ENCODE data around the gene ITGAX. TPM values are rescaled to one million over a fixed set of nuclear protein-coding genes. Genes with fewer than 3 reads are reported as not detected.

Gene ITGAX
- polyA plus RNA-seq, 1 of the 3 experiments (the other 2 are of a cell fraction), result 0.66 TPM

DNA sequence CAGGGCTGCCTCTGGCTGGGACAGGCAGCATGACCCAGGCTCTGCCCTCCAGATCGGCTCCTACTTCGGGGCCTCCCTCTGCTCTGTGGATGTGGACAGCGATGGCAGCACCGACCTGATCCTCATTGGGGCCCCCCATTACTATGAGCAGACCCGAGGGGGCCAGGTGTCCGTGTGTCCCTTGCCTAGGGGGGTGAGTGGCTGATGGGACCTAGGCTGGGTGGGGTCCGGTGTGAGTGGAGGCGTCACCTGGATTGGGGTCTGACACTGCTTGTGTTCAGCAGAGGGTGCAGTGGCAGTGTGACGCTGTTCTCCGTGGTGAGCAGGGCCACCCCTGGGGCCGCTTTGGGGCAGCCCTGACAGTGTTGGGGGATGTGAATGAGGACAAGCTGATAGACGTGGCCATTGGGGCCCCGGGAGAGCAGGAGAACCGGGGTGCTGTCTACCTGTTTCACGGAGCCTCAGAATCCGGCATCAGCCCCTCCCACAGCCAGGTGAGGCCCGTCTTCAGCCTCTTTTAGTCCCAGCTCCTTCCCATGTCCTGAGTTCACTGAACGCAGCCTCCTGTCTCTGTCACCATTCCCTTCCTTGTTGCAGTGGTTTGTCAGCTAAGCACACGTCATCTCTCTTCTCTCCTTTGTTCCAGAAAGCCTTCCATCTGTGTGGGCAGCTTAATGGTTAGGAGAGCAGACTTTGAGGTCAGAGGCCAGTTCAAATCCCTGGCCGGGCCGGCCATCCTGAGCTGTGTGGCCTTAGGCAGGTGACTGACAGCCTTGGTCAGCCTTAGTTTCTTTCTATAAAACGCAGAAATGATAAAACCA, 56.3 kb downstream of the ITGAX start (continued):
- TF ChIP-seq, protein P1, sequence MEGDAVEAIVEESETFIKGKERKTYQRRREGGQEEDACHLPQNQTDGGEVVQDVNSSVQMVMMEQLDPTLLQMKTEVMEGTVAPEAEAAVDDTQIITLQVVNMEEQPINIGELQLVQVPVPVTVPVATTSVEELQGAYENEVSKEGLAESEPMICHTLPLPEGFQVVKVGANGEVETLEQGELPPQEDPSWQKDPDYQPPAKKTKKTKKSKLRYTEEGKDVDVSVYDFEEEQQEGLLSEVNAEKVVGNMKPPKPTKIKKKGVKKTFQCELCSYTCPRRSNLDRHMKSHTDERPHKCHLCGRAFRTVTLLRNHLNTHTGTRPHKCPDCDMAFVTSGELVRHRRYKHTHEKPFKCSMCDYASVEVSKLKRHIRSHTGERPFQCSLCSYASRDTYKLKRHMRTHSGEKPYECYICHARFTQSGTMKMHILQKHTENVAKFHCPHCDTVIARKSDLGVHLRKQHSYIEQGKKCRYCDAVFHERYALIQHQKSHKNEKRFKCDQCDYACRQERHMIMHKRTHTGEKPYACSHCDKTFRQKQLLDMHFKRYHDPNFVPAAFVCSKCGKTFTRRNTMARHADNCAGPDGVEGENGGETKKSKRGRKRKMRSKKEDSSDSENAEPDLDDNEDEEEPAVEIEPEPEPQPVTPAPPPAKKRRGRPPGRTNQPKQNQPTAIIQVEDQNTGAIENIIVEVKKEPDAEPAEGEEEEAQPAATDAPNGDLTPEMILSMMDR (IDR thresholded peaks at IDR 0.05), result no peak

DNA sequence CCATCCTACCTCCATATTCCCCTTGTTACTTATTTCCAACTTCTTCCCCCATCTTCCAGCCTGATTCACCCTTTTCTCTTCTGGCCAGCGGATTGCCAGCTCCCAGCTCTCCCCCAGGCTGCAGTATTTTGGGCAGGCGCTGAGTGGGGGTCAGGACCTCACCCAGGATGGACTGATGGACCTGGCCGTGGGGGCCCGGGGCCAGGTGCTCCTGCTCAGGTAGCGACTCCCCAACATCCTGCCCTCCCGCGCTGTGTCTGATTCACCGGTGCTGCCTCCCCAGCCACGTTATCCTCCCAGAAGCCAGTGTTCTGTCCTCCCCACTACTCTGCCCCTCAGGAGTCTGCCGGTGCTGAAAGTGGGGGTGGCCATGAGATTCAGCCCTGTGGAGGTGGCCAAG, 57.8 kb downstream of the ITGAX start:
- Histone ChIP-seq H4K20me1 (ENCODE audit: insufficient read depth) (no peaks in the 10 kb centered on the region), H3K36me3 (replicated peaks in 1 of 2; ENCODE audit: control insufficient read depth in 1 of 2, insufficient read depth in 2 of 2, low read length in 1 of 2) (no peaks in the 10 kb centered on the region), H3K4me1 (ENCODE audit: control insufficient read depth in 1 of 2, insufficient read depth in 2 of 2, low read depth in 1 of 2, low read length in 1 of 2) (no peaks in the 10 kb centered on the region), H3K9me2 (no peaks in the 10 kb centered on the region), H3K9me3 (no peaks in the 10 kb centered on the region), H3K27me3 (ENCODE audit: insufficient read depth) (peaks cover 54% of the 10 kb centered on the region; the same call in 1 of the 2 replicates), H3K9ac (no peak overlapping the region), H2AFZ (ENCODE audit: low read depth) (no peak overlapping the region), H3F3A (replicated peaks; ENCODE audit: insufficient read depth) (no peaks in the 10 kb centered on the region), H3K79me2 (ENCODE audit: insufficient read depth) (no peaks in the 10 kb centered on the region), H3K27ac (ENCODE audit: low read depth in 2 of 2, low read length in 1 of 2) (no peak overlapping the region), H3K4me2 (no peak overlapping the region), H3K4me3 (ENCODE audit: low read depth in 2 of 2, low read length in 1 of 2) (no peak overlapping the region)
- 28% methylated on average over 7 of the region's 10 CpGs for WGBS (ENCODE audit: low lambda C conversion rate)
- ChIA-PET POLR2A (no interaction called here), CTCF (no interaction called here)
- TF ChIP-seq FOXJ3 (CRISPR knock-in tag; IDR thresholded peaks at IDR 0.05) (no peak), TEAD4 (IDR thresholded peaks at IDR 0.05; ENCODE audit: borderline replicate concordance, insufficient read depth) (no peak), MEF2A (IDR thresholded peaks at IDR 0.05; ENCODE audit: borderline replicate concordance, low read depth) (no peak), GABPA (IDR thresholded peaks at IDR 0.05; ENCODE audit: low read depth) (no peak), SIN3A (IDR thresholded peaks at IDR 0.05; ENCODE audit: borderline replicate concordance, low read depth, low read length) (no peak), YY1 (IDR thresholded peaks at IDR 0.05; ENCODE audit: low read depth) (no peak), FOXM1 (IDR thresholded peaks at IDR 0.05; ENCODE audit: low read depth) (no peak), SMC3 (IDR thresholded peaks at IDR 0.05; ENCODE audit: low read depth, low read length) (no peak), GATA2 (CRISPR knock-in tag; IDR thresholded peaks at IDR 0.05) (no peak), FOSL2 (IDR thresholded peaks at IDR 0.05; ENCODE audit: borderline replicate concordance, low read depth) (no peak), NFIC (IDR thresholded peaks at IDR 0.05; ENCODE audit: borderline replicate concordance) (no peak), ELF1 (IDR thresholded peaks at IDR 0.05) (no peak)
- TF ChIP-seq, protein P2, sequence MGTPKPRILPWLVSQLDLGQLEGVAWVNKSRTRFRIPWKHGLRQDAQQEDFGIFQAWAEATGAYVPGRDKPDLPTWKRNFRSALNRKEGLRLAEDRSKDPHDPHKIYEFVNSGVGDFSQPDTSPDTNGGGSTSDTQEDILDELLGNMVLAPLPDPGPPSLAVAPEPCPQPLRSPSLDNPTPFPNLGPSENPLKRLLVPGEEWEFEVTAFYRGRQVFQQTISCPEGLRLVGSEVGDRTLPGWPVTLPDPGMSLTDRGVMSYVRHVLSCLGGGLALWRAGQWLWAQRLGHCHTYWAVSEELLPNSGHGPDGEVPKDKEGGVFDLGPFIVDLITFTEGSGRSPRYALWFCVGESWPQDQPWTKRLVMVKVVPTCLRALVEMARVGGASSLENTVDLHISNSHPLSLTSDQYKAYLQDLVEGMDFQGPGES (IDR thresholded peaks at IDR 0.05; ENCODE audit: low read depth, low read length), result no peak
- TF ChIP-seq, protein P3, sequence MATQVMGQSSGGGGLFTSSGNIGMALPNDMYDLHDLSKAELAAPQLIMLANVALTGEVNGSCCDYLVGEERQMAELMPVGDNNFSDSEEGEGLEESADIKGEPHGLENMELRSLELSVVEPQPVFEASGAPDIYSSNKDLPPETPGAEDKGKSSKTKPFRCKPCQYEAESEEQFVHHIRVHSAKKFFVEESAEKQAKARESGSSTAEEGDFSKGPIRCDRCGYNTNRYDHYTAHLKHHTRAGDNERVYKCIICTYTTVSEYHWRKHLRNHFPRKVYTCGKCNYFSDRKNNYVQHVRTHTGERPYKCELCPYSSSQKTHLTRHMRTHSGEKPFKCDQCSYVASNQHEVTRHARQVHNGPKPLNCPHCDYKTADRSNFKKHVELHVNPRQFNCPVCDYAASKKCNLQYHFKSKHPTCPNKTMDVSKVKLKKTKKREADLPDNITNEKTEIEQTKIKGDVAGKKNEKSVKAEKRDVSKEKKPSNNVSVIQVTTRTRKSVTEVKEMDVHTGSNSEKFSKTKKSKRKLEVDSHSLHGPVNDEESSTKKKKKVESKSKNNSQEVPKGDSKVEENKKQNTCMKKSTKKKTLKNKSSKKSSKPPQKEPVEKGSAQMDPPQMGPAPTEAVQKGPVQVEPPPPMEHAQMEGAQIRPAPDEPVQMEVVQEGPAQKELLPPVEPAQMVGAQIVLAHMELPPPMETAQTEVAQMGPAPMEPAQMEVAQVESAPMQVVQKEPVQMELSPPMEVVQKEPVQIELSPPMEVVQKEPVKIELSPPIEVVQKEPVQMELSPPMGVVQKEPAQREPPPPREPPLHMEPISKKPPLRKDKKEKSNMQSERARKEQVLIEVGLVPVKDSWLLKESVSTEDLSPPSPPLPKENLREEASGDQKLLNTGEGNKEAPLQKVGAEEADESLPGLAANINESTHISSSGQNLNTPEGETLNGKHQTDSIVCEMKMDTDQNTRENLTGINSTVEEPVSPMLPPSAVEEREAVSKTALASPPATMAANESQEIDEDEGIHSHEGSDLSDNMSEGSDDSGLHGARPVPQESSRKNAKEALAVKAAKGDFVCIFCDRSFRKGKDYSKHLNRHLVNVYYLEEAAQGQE (IDR thresholded peaks at IDR 0.05; ENCODE audit: low read depth, low read length), result no peak
- TF ChIP-seq, protein P4, sequence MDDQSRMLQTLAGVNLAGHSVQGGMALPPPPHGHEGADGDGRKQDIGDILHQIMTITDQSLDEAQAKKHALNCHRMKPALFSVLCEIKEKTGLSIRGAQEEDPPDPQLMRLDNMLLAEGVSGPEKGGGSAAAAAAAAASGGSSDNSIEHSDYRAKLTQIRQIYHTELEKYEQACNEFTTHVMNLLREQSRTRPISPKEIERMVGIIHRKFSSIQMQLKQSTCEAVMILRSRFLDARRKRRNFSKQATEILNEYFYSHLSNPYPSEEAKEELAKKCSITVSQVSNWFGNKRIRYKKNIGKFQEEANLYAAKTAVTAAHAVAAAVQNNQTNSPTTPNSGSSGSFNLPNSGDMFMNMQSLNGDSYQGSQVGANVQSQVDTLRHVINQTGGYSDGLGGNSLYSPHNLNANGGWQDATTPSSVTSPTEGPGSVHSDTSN (IDR thresholded peaks at IDR 0.05), result no peak
- TF ChIP-seq, protein P5, sequence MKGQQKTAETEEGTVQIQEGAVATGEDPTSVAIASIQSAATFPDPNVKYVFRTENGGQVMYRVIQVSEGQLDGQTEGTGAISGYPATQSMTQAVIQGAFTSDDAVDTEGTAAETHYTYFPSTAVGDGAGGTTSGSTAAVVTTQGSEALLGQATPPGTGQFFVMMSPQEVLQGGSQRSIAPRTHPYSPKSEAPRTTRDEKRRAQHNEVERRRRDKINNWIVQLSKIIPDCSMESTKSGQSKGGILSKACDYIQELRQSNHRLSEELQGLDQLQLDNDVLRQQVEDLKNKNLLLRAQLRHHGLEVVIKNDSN (IDR thresholded peaks at IDR 0.05; ENCODE audit: borderline replicate concordance, low read depth), result no peak
- DNase-seq, result no peak

Measured in SK-N-SH (cell line).